HG02840 (cell line): ENCODE measurements around the gene CFAP70.
"Not testable (repeated sequence)": the region's sequence is repeated elsewhere in the genome, so short reads cannot be mapped to it uniquely, and the experiment has no call there.

ENCODE experiments used
- ATAC-seq: cut with Tn5 transposase; IDR thresholded peaks from one replicate; pipeline ENCODE4 v1.9.1; 2021; ENCODE audit warnings: mild to moderate bottlenecking, moderate library complexity, moderate number of reproducible peaks; ENCODE audit not compliant: unreplicated experiment, low FRiP score

The CFAP70 gene

DNA sequence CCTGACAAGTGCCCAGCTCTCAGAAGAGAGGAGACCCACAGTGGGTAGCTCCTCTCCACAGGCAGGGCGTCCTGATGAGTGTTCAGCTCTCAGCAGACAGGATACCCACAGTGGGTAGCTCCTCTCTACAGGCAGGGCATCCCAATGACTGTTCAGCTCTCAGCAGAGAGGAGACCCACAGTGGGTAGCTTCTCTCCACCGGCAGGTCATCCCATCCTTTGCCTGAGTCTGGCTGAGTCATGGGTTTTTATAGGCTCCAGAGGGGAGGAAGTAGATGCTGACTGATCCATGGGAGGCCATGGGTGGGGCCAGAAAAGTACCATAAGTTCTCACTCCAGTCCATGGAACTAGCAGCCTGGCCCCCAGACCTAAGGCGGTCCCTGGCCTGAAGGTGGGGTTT is 18.5 kb downstream of the CFAP70 start:
- no peak for ATAC-seq

DNA sequence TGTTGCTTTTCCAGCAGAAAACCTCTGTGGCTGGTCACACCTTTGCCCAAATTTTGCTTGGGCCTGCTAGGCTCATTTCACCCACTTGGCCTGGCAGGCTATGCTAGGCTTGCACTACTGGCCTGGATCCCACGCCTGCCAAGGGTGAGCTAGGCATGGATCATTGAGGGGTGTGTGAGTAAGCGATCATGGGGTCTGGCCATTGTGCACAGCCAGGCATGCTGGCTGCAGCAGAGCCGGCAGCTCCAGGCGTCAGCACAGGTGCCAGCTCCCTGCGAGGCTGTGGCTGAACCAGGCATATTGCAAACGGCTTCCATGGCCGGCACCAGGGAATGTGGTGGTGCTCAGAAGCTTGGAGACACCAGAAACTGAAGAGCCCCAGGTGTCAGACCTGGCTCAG is 19.2 kb downstream of the CFAP70 start:
- no peak for ATAC-seq

DNA sequence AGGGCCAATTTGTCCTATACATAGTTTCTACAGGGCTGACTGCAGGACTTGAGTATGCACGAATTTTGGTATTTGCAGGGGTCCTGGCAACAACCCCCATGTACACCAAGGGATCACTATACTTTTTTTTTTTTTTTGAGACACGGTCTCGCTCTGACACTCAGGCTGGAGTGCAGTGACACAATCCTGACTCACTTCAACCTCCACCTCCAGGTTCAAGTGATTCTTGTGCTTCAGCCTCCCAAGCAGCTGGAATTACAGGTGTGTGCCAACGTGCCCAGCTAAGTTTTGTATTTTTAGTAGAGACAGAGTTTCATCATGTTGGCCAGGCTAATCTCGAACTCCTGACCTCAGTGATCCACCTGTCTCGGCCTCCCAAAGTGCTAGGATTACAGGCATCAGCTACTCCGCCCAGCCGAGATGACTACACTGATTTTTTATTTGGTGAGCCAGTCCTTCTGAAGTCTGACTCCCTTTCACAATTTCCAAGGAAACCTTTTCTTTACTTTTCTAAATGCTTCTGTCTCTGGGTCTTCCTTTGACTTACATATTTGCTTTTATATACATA is 19.8 kb downstream of the CFAP70 start:
- ATAC-seq: no peak

GRCh38 chr10:73333202-73333601 is 25.5 kb downstream of the CFAP70 start:
- no peak for ATAC-seq

- no peak for ATAC-seq
Measured at GRCh38 chr10:73332379-73332778, 26.3 kb downstream of the CFAP70 start.

- ATAC-seq: not testable (repeated sequence)
Measured at GRCh38 chr10:73328523-73328922, 30.1 kb downstream of the CFAP70 start.

DNA sequence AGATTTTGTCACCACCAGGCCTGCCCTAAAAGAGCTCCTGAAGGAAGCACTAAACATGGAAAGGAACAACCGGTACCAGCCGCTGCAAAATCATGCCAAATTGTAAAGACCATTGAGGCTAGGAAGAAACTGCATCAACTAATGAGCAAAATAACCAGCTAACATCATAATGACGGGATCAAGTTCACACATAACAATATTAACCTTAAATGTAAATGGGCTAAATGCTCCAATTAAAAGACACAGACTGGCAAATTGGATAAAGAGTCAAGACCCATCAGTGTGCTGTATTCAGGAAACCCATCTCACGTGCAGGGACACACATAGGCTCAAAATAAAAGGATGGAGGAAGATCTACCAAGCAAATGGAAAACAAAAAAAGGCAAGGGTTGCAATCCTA is 33.4 kb downstream of the CFAP70 start:
- not testable (repeated sequence) for ATAC-seq

GRCh38 chr10:73323582-73323981 is 35.1 kb downstream of the CFAP70 start:
- ATAC-seq: not testable (repeated sequence)

- no peak for ATAC-seq
Measured at GRCh38 chr10:73310475-73310874, 48.2 kb downstream of the CFAP70 start.

DNA sequence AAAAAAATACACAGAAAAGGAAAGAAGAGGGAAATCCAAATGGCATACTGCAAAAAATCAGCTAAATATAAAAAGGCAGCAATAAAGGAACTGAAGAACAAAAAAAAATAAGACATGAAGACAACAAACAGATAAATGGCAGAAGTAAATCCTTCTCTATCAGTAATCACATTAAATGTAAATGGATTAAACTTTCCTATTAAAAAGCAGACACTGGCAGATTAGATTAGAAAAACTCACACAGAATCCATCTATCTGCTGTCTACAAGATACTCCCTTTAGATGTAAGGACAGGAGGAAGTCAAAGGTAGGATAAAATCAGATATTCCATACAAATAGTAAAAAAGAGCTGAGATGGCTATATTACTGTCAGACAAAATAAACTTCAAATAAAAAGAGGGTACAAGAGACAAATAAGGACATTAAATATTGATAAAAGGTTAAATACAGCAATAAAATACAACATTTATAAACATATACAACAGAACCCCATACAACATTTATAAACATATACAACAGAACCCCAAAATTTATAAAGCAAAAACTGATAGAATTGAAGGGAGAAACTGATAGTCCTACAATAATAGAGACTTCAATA is 51.4 kb downstream of the CFAP70 start:
- no peak for ATAC-seq

GRCh38 chr10:73306171-73306708 is 52.4 kb downstream of the CFAP70 start:
- no peak for ATAC-seq

GRCh38 chr10:73296946-73297345 is 61.7 kb downstream of the CFAP70 start:
- no peak for ATAC-seq

- ATAC-seq: no peak
Measured at GRCh38 chr10:73293461-73293860, 65.2 kb downstream of the CFAP70 start.

- ATAC-seq: no peak
Measured at GRCh38 chr10:73289958-73290357, 68.7 kb downstream of the CFAP70 start.

GRCh38 chr10:73287441-73287840 is 71.2 kb downstream of the CFAP70 start:
- no peak for ATAC-seq

- no peak for ATAC-seq
Measured at GRCh38 chr10:73281097-73281496, 77.6 kb downstream of the CFAP70 start.

DNA sequence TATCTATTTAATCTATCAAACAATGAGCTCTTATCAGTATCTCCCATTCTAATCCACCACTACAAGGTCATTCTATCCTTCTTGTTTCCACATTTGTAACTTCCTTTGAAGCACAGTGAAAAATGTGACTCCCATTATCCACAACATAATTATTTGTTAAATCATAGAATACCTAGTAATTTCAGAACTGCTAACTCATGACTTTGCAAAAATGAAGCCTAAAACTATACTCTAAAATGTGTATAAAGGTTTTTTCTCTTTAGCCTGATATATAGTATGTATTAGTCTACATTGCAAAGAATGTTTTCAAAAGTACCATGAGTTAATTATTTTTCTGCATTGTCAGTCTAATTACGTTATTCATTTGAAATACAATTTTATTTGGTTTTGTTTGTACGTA is 94.2 kb downstream of the CFAP70 start:
- no peak for ATAC-seq

GRCh38 chr10:73263693-73264347 is 94.8 kb downstream of the CFAP70 start:
- no peak for ATAC-seq

- ATAC-seq: no peak
Measured at GRCh38 chr10:73262880-73263555, 95.6 kb downstream of the CFAP70 start.

GRCh38 chr10:73262105-73262730 is 96.4 kb downstream of the CFAP70 start:
- ATAC-seq: no peak
